SH-SY5Y (cell line): ENCODE data around the gene ADAMTSL1.

Source experiments
- GATA2 ChIP-seq: IDR thresholded peaks from 2 replicates; pipeline ENCODE4 v1.6.1; 2011; ENCODE audit warnings: mild to moderate bottlenecking, low read depth, low read length
- GATA3 ChIP-seq: IDR thresholded peaks from 2 replicates; pipeline ENCODE4 v1.6.1; 2011; ENCODE audit warnings: low read depth, mild to moderate bottlenecking, low read length, moderate library complexity

- TF ChIP-seq GATA2 (no peak), GATA3 (0 out of 2 replicates have a peak, but pooled peaks have one; percentile 41)
These were observed 155.2 kb downstream of the ADAMTSL1 start for GRCh38 chr9:18629136-18629535.
